Tibial nerve (tissue), 4 donors: ENCODE data around the gene BCL2. TPM values are rescaled to one million over a fixed set of nuclear protein-coding genes. Genes with fewer than 3 reads are reported as not detected.

Experiments
- DNase-seq, 2 donors: peaks; one replicate each; pipeline ENCODE4 v3.0.0-alpha.2; 2019; ENCODE audit warnings: low spot score in 2 of 2
- H3K27ac ChIP-seq, 4 donors: fragments of 200-600 bp; sonication (generic) in 3 of 4; one replicate each; pipeline ENCODE4 v1.5.1; 2017 to 2019; ENCODE audit warnings: mild to moderate bottlenecking in 1 of 4
- H3K27me3 ChIP-seq, 2 donors: fragments of 200-600 bp; sonication (generic) in 1 of 2; one replicate each; pipeline versions ENCODE4 v1.5.1 to v1.6.0; 2017 to 2019
- H3K36me3 ChIP-seq, 3 donors: fragments of 200-600 bp; sonication (generic); one replicate each; pipeline ENCODE4 v1.5.1; 2018 to 2019
- H3K4me1 ChIP-seq, 4 donors: fragments of 200-600 bp; sonication (generic) in 3 of 4; one replicate each; pipeline ENCODE4 v1.5.1; 2017 to 2019
- H3K4me3 ChIP-seq, 4 donors: fragments of 200-600 bp; sonication (generic) in 3 of 4; one replicate each; pipeline ENCODE4 v1.5.1; 2017 to 2019; ENCODE audit warnings: mild to moderate bottlenecking in 1 of 4, moderate library complexity in 1 of 4
- H3K9me3 ChIP-seq, 4 donors: fragments of 200-600 bp; sonication (generic) in 3 of 4; one replicate each; pipeline ENCODE4 v1.5.1; 2017 to 2019
- EP300 ChIP-seq, 2 donors: sonication (generic); formaldehyde crosslinking; IDR thresholded peaks; one replicate each; pipeline ENCODE4 v1.6.1; 2017; ENCODE audit warnings: antibody characterized with exemption in 2 of 2, mild to moderate bottlenecking in 1 of 2
- POLR2A ChIP-seq, 2 donors: fragments of 450-650 bp; IDR thresholded peaks; one replicate each; pipeline ENCODE4 v1.6.1; 2017; ENCODE audit warnings: antibody characterized with exemption in 2 of 2, mild to moderate bottlenecking in 2 of 2, moderate library complexity in 2 of 2
- WGBS, 2 donors: methylation state at CpG; one replicate each; pipeline ENCODE4 v1.1.5; 2018; 5-methylcytosine and 5-hydroxymethylcytosine counted together
- total RNA-seq, 4 donors: library from RNA; depleted of rRNA; stranded (reverse); fragments of >200 nt; gene quantifications; one replicate each; pipeline ENCODE4 v1.1.0, GENCODE V29; 2016
- TF ChIP-seq, protein P1 (sequence below), 5 experiments: fragments of 200-600 bp in 3 of 5; fragments of 450-650 bp in 2 of 5; sonication (generic) in 3 of 5; IDR thresholded peaks; one replicate each; pipeline ENCODE4 v1.5.1; 2016 to 2019; ENCODE audit warnings: antibody characterized with exemption in 5 of 5, mild to moderate bottlenecking in 3 of 5, moderate library complexity in 2 of 5

Gene BCL2
- total RNA-seq, 4 donors from 2014 or later: 54.7 to 79.1 (median 67.0) TPM

DNA sequence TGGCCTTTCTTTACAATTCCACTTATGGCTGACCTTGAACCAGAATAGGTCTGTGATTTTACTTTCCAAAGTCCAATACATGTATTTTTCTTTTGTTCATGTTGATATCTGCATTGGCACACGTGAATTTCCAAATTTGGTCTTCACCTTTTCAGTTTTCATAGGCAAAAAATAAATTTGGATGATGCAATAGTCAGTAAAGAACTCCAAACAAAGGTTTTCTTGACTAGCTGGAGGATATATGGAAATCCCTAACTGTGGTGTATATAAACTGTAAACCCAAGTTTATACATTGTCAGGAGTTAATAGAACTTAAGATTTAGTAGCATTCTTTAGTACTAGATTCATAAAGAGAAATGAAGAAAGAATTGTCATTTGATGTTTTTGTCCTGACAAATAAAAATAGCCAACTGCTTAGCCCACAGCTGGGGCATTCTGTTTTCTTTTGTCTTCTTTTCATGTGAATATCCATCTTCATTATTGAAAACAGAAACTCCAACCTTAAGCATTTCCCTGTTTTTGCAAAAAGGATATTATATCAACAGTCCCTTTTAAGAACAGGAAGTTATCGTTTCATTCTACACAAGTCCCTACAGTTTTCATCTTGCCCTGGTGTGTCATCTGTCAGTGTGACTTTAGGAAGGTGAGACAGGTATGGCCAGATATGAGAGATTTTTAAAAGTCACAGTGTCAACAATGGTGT is 132.9 kb downstream of the BCL2 start:
- Histone ChIP-seq H3K27ac (no peak overlapping the region), H3K4me1 (peaks cover 0 to 41% (median 25%) of the 10 kb centered on the region in 4 donors), H3K36me3 (no peaks in the 10 kb centered on the region), H3K9me3 (no peaks in the 10 kb centered on the region), H3K4me3 (no peak overlapping the region), H3K27me3 (no peaks in the 10 kb centered on the region)
- no peak for TF ChIP-seq POLR2A (IDR thresholded peaks at IDR 0.05)
- DNase-seq: no peak
- WGBS, 2 donors: 54 to 57% methylated on average over 2 of the region's 2 CpGs

DNA sequence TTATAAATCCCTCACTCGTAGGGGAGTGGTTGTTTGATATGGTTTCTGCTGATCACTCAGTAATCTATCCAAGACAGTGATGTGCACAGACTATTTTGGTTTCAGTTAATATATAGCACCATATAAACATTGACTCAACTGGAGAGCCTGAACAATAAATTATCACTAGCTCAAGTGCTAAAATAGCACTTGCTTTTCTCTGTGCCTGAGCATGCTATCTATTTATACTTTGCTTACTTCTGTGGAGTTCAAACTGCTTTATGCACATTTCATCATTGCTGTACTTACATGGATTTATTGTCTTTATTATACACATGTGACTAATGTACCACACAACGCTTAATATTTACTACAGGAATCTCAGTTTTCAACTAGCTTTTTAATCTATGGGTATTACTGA is 133.6 kb downstream of the BCL2 start:
- Histone ChIP-seq H3K9me3 (no peaks in the 10 kb centered on the region), H3K4me1 (peaks cover 0 to 48% (median 30%) of the 10 kb centered on the region in 4 donors), H3K36me3 (no peaks in the 10 kb centered on the region), H3K4me3 (no peak overlapping the region), H3K27me3 (no peaks in the 10 kb centered on the region), H3K27ac (no peak overlapping the region)
- 73 to 76% methylated on average over 2 of the region's 2 CpGs for WGBS, 2 donors
- no peak for DNase-seq
- TF ChIP-seq, protein P1, sequence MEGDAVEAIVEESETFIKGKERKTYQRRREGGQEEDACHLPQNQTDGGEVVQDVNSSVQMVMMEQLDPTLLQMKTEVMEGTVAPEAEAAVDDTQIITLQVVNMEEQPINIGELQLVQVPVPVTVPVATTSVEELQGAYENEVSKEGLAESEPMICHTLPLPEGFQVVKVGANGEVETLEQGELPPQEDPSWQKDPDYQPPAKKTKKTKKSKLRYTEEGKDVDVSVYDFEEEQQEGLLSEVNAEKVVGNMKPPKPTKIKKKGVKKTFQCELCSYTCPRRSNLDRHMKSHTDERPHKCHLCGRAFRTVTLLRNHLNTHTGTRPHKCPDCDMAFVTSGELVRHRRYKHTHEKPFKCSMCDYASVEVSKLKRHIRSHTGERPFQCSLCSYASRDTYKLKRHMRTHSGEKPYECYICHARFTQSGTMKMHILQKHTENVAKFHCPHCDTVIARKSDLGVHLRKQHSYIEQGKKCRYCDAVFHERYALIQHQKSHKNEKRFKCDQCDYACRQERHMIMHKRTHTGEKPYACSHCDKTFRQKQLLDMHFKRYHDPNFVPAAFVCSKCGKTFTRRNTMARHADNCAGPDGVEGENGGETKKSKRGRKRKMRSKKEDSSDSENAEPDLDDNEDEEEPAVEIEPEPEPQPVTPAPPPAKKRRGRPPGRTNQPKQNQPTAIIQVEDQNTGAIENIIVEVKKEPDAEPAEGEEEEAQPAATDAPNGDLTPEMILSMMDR (IDR thresholded peaks at IDR 0.05): no peak
- no peak for TF ChIP-seq POLR2A (IDR thresholded peaks at IDR 0.05)
- TF ChIP-seq EP300 (IDR thresholded peaks at IDR 0.05): no peak

DNA sequence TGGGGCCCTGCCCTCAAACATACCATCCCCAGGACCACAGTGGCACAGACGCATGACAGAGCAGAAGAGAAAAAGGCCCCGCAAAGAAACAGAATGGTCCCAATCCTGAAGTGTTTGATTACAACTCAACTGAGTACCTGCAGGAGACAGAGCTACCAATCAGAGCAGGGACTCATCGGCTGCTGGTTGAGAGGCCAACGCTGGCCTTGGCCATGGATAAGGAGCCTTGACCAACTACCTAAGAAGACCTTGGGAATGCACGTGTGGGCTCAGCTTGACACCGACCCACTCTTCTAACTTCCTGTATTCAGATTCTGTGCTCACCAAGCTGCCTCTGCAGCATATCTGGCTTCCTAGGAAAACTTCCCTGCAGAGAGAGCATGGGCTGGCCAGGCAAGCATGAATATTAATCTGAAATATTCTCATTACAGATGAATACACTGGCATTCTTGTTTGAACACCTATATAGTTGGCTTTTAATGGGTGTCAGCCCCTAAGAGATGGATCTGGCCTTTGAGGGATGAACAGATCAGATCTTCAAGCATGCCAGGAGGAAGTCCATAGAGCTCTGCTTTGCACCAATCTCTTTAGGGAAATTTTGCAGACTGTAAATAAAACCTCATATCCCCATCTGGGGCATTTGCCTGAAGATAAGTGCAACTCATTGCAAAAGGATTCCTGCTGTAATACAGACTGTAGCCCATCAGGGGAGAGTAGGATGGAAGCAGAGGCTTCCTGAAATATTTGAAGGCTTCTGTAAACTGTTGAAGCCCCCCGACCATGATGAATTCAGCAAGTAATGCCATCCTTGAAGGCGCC is 135.4 kb downstream of the BCL2 start:
- H3K27ac ChIP-seq: no peak overlapping the region
- no peaks in the 10 kb centered on the region for H3K9me3 ChIP-seq
- no peaks in the 10 kb centered on the region for H3K27me3 ChIP-seq
- peaks cover 0 to 65% (median 39%) of the 10 kb centered on the region in 4 donors for H3K4me1 ChIP-seq
- WGBS, 2 donors: 92 to 96% methylated on average over 8 of the region's 8 CpGs
- TF ChIP-seq, protein P1 (IDR thresholded peaks at IDR 0.05): no peak
- TF ChIP-seq POLR2A (IDR thresholded peaks at IDR 0.05) (no peak), EP300 (IDR thresholded peaks at IDR 0.05) (no peak)
- no peaks in the 10 kb centered on the region for H3K36me3 ChIP-seq
- DNase-seq: no peak
- H3K4me3 ChIP-seq: no peak overlapping the region

DNA sequence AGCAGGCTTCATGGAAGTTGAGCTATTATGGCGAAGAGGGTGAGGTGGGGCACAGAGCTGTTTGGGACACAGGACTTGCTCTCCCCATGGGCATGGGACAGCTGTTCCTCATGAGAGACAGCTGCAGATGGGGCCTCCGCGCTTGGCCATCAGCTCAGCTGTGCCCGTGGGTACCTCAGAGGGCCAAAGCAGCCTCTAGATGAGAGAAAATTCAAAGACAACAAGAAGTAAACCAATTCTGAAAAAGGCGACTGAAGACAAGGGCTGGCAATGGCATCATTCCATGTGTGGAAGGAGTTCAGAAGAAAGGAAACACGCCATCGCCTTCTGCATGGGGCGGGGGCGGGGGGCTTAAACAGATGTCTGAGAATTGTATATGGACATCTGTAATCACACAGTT is 136.2 kb downstream of the BCL2 start:
- DNase-seq: no peak
- Histone ChIP-seq H3K9me3 (no peaks in the 10 kb centered on the region), H3K36me3 (no peaks in the 10 kb centered on the region), H3K4me3 (no peak overlapping the region), H3K27me3 (no peaks in the 10 kb centered on the region), H3K4me1 (peaks cover 0 to 69% (median 47%) of the 10 kb centered on the region in 4 donors), H3K27ac (no peak overlapping the region)
- TF ChIP-seq POLR2A (IDR thresholded peaks at IDR 0.05) (no peak), EP300 (IDR thresholded peaks at IDR 0.05) (no peak)
- TF ChIP-seq, protein P1 (IDR thresholded peaks at IDR 0.05): no peak
- WGBS, 2 donors: 87 to 92% methylated on average over 9 of the region's 9 CpGs

DNA sequence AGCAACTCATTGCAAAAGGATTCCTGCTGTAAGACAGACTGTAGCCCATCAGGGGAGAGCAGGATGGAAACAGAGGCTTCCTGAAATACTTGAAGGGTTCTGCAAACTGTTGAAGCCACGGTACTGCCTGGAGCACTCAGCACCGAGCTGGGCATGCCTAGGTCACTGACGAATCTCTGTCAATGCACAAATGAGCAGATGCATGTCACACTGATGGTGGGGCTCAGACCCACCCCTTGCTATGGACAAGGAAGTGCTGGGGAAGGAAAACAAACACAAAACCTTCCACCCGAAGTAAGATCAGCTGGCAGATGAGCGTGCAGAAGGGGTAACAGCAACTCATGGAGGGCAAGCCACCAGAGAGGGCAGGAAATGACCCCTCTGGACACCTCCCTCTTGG is 136.7 kb downstream of the BCL2 start:
- Histone ChIP-seq H3K4me3 (no peak overlapping the region), H3K36me3 (no peaks in the 10 kb centered on the region), H3K27ac (no peak overlapping the region), H3K4me1 (peaks cover 0 to 70% (median 52%) of the 10 kb centered on the region in 4 donors), H3K27me3 (no peaks in the 10 kb centered on the region), H3K9me3 (no peaks in the 10 kb centered on the region)
- DNase-seq: no peak
- 46 to 53% methylated on average over 5 of the region's 5 CpGs for WGBS, 2 donors
- no peak for TF ChIP-seq EP300 (IDR thresholded peaks at IDR 0.05)
- TF ChIP-seq POLR2A (IDR thresholded peaks at IDR 0.05): no peak
- TF ChIP-seq, protein P1 (IDR thresholded peaks at IDR 0.05): no peak
